Vagina (tissue), 2 donors: Measurements from ENCODE around the gene PDE7B.

Experiments used
- POLR2AphosphoS5 ChIP-seq, 2 donors: sonication (generic); formaldehyde crosslinking; IDR thresholded peaks; one replicate each; pipeline ENCODE4 v1.9.0; 2017; ENCODE audit warnings: antibody characterized with exemption in 2 of 2, mild to moderate bottlenecking in 2 of 2, low read depth in 1 of 2; ENCODE audit not compliant: insufficient read depth in 1 of 2
- TF ChIP-seq, protein P1 (sequence below), 3 experiments: fragments of 450-650 bp in 2 of 3; fragments of 200-600 bp in 1 of 3; sonication (generic) in 1 of 3; IDR thresholded peaks; one replicate each; pipeline ENCODE4 v1.5.1; 2017 to 2019; ENCODE audit warnings: antibody characterized with exemption in 3 of 3, mild to moderate bottlenecking in 2 of 3, moderate library complexity in 2 of 3

DNA sequence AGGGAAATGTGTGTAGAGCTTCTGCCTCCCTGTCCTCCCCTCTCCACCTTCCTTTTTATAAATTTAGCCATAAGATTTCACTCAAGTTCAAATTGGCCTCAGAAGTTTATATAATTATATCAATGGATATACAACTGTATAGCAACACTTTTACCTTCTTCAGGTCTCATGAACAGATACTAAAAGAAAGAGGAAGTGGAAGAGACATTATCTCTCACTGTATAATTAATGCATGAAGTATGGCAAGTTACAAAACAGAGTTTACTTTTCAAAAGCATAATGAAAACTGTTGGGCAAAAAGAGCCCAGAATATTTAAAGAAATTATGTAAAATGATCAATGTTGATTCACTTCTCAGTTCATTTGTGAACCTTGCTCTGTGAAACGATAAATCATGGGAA is 99.7 kb downstream of the PDE7B start:
- no peak for TF ChIP-seq POLR2AphosphoS5 (IDR thresholded peaks at IDR 0.05; ENCODE audit: insufficient read depth in 1 of 2, low read depth in 1 of 2)
- TF ChIP-seq, protein P1, sequence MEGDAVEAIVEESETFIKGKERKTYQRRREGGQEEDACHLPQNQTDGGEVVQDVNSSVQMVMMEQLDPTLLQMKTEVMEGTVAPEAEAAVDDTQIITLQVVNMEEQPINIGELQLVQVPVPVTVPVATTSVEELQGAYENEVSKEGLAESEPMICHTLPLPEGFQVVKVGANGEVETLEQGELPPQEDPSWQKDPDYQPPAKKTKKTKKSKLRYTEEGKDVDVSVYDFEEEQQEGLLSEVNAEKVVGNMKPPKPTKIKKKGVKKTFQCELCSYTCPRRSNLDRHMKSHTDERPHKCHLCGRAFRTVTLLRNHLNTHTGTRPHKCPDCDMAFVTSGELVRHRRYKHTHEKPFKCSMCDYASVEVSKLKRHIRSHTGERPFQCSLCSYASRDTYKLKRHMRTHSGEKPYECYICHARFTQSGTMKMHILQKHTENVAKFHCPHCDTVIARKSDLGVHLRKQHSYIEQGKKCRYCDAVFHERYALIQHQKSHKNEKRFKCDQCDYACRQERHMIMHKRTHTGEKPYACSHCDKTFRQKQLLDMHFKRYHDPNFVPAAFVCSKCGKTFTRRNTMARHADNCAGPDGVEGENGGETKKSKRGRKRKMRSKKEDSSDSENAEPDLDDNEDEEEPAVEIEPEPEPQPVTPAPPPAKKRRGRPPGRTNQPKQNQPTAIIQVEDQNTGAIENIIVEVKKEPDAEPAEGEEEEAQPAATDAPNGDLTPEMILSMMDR (IDR thresholded peaks at IDR 0.05), result no peak
